H1 (cell line): Measurements from ENCODE around the gene HCK. TPM values are rescaled to one million over a fixed set of nuclear protein-coding genes. Genes with fewer than 3 reads are reported as not detected.

Source experiments
- CTCF ChIA-PET: fragments of 300-600 bp; sonication (Branson Sonifier 250); formaldehyde crosslinking; loops from one replicate; lab custom pipeline; 2021; ENCODE audit not compliant: partially characterized antibody; lab: Charles Lee
- POLR2A ChIA-PET: fragments of 300-600 bp; sonication (Branson Sonifier 250); formaldehyde crosslinking; loops from one replicate; lab custom pipeline; 2021; ENCODE audit warnings: inconsistent platforms; ENCODE audit not compliant: partially characterized antibody; lab: Charles Lee
- DNase-seq, 2 experiments: peaks; one replicate each; pipeline versions ENCODE4 v3.0.0 to v3.0.0-alpha.2; 2010 to 2022; ENCODE audit warnings: low spot score in 2 of 2, low read depth in 1 of 2, mixed read lengths in 1 of 2
- FAIRE-seq: peaks from 2 replicates; lab custom pipeline; 2011; peaks lifted over from hg19 to GRCh38; lab: Jason Lieb, UNC
- H2AFZ ChIP-seq: 2 replicates; pipeline ENCODE4 v1.8.1; 2012; ENCODE audit warnings: low read length, inconsistent platforms
- H2AK5ac ChIP-seq: 2 replicates; pipeline ENCODE4 v1.6.1; 2013; ENCODE audit warnings: low read depth, low read length
- H2BK120ac ChIP-seq: replicated peaks from 2 replicates; pipeline ENCODE3; 2013; ENCODE audit warnings: low read depth, low read length, inconsistent platforms
- H2BK12ac ChIP-seq: 2 replicates; pipeline ENCODE4 v1.6.1; 2013; ENCODE audit warnings: low read depth, low read length
- H2BK15ac ChIP-seq: 2 replicates; pipeline ENCODE4 v1.6.1; 2013; ENCODE audit warnings: low read length
- H2BK20ac ChIP-seq: 2 replicates; pipeline ENCODE4 v1.6.1; 2013; ENCODE audit warnings: low read length
- H2BK5ac ChIP-seq: 2 replicates; pipeline ENCODE4 v1.6.1; 2013; ENCODE audit warnings: low read depth, low read length
- H3K14ac ChIP-seq: 2 replicates; pipeline ENCODE4 v1.6.1; 2013; ENCODE audit warnings: inconsistent platforms; ENCODE audit not compliant: insufficient read length
- H3K18ac ChIP-seq: 2 replicates; pipeline ENCODE4 v1.6.1; 2013; ENCODE audit warnings: low read length; ENCODE audit errors: extremely low read depth
- H3K23ac ChIP-seq: 2 replicates; pipeline ENCODE4 v1.6.1; 2013; ENCODE audit warnings: inconsistent platforms; ENCODE audit not compliant: insufficient read length
- H3K23me2 ChIP-seq: 2 replicates; pipeline ENCODE4 v1.6.1; 2013; ENCODE audit warnings: low read depth, low read length
- H3K27ac ChIP-seq: 2 replicates; pipeline ENCODE4 v1.6.1; 2011; ENCODE audit warnings: low read depth, low read length, inconsistent platforms
- H3K27me3 ChIP-seq, 4 experiments: replicated peaks in 1 of 4; 1 replicate in 1 of 4; 2 replicates in 3 of 4; pipeline versions ENCODE4 v1.6.1 to v1.8.1; 2011 to 2013; ENCODE audit warnings: low read length in 3 of 4, mild to moderate bottlenecking in 3 of 4, inconsistent platforms in 2 of 4, mixed read lengths in 2 of 4, moderate library complexity in 1 of 4; ENCODE audit not compliant: control insufficient read depth in 3 of 4, insufficient read depth in 3 of 4; ENCODE audit errors: extremely low read depth in 1 of 4
- H3K36me3 ChIP-seq, 4 experiments: 2 replicates each; pipeline versions ENCODE4 v1.6.1 to v1.8.1; 2011 to 2013; ENCODE audit warnings: mild to moderate bottlenecking in 4 of 4, low read length in 3 of 4, moderate library complexity in 2 of 4, control low read depth in 1 of 4, inconsistent platforms in 1 of 4; ENCODE audit not compliant: insufficient read depth in 4 of 4, control insufficient read depth in 2 of 4
- H3K4ac ChIP-seq: replicated peaks from 2 replicates; pipeline ENCODE3; 2013; ENCODE audit warnings: low read length, low read depth, mixed read lengths, inconsistent platforms; ENCODE audit not compliant: insufficient read length
- H3K4me1 ChIP-seq, 4 experiments: replicated peaks in 1 of 4; 1 replicate in 1 of 4; 2 replicates in 3 of 4; pipeline versions ENCODE4 v1.6.1 to v1.8.1; 2011 to 2013; ENCODE audit warnings: low read length in 3 of 4, inconsistent platforms in 2 of 4, mixed read lengths in 1 of 4; ENCODE audit not compliant: insufficient read depth in 4 of 4, control insufficient read depth in 3 of 4
- H3K4me2 ChIP-seq, 2 experiments: 2 replicates each; pipeline versions ENCODE4 v1.6.1 to v1.8.1; 2011 to 2013; ENCODE audit warnings: low read depth in 2 of 2, low read length in 2 of 2, control low read depth in 1 of 2, inconsistent platforms in 1 of 2, mild to moderate bottlenecking in 1 of 2; ENCODE audit not compliant: insufficient read depth in 1 of 2
- H3K4me3 ChIP-seq, 4 experiments: fragments of 200-600, 300-600 bp in 1 of 4; sonication (generic), shearing (Covaris generic), sonication (Bioruptor Twin) in 1 of 4; 2 replicates each; pipeline versions ENCODE4 v1.5.1 to v1.8.1; 2011 to 2016; ENCODE audit warnings: low read length in 4 of 4, low read depth in 3 of 4, control low read depth in 2 of 4, inconsistent platforms in 2 of 4, mild to moderate bottlenecking in 2 of 4, mixed read lengths in 1 of 4, moderate library complexity in 1 of 4; ENCODE audit not compliant: insufficient read depth in 2 of 4; ENCODE audit errors: extremely low read depth in 1 of 4
- H3K56ac ChIP-seq: replicated peaks from 2 replicates; pipeline ENCODE3; 2013; ENCODE audit warnings: low read depth, mild to moderate bottlenecking, mixed read lengths, low read length, inconsistent platforms; ENCODE audit not compliant: insufficient read length
- H3K79me1 ChIP-seq: 2 replicates; pipeline ENCODE4 v1.6.1; 2013; ENCODE audit warnings: low read depth, low read length, control low read depth
- H3K79me2 ChIP-seq, 2 experiments: 2 replicates each; pipeline versions ENCODE4 v1.6.1 to v1.8.1; 2012 to 2013; ENCODE audit warnings: low read length in 2 of 2, mild to moderate bottlenecking in 2 of 2, inconsistent platforms in 1 of 2; ENCODE audit not compliant: insufficient read depth in 2 of 2, control insufficient read depth in 1 of 2
- H3K9ac ChIP-seq, 4 experiments: replicated peaks in 1 of 4; 1 replicate in 1 of 4; 2 replicates in 3 of 4; pipeline versions ENCODE4 v1.6.1 to v1.8.1; 2011 to 2013; ENCODE audit warnings: low read depth in 3 of 4, low read length in 3 of 4, control low read depth in 2 of 4, mild to moderate bottlenecking in 2 of 4, moderate library complexity in 2 of 4, inconsistent platforms in 1 of 4; ENCODE audit errors: extremely low read depth in 1 of 4
- H3K9me3 ChIP-seq, 2 experiments: 2 replicates each; pipeline versions ENCODE4 v1.6.1 to v1.8.1; 2012 to 2013; ENCODE audit warnings: mild to moderate bottlenecking in 2 of 2, moderate library complexity in 2 of 2, control low read depth in 1 of 2, inconsistent platforms in 1 of 2, low read depth in 1 of 2, low read length in 1 of 2, mixed read lengths in 1 of 2; ENCODE audit not compliant: insufficient read depth in 2 of 2
- H4K20me1 ChIP-seq, 2 experiments: replicated peaks in 1 of 2; 2 replicates each; pipeline versions ENCODE3 to v1.8.1; 2011 to 2013; ENCODE audit warnings: inconsistent platforms in 2 of 2, low read length in 2 of 2, mild to moderate bottlenecking in 1 of 2; ENCODE audit not compliant: insufficient read depth in 2 of 2, control insufficient read depth in 1 of 2
- H4K5ac ChIP-seq: 2 replicates; pipeline ENCODE4 v1.6.1; 2013; ENCODE audit warnings: low read length, low read depth, mixed read lengths, inconsistent platforms; ENCODE audit not compliant: insufficient read length
- H4K8ac ChIP-seq: 2 replicates; pipeline ENCODE4 v1.8.0; 2013; ENCODE audit warnings: mild to moderate bottlenecking, moderate library complexity, low read length, inconsistent platforms; ENCODE audit not compliant: insufficient read depth; ENCODE audit errors: extremely low read depth
- H4K91ac ChIP-seq: replicated peaks from 2 replicates; pipeline ENCODE3; 2013; ENCODE audit warnings: low read length, mixed read lengths, inconsistent platforms; ENCODE audit not compliant: insufficient read length
- BACH1 ChIP-seq: IDR thresholded peaks from 2 replicates; pipeline ENCODE4 v1.6.1; 2012; ENCODE audit warnings: low read length, improper control_type of control experiment
- CEBPB ChIP-seq: IDR thresholded peaks from 2 replicates; pipeline ENCODE4 v1.6.1; 2012; ENCODE audit warnings: low read depth, low read length
- CHD2 ChIP-seq: IDR thresholded peaks from 2 replicates; pipeline ENCODE4 v1.6.1; 2012; ENCODE audit warnings: low read length, improper control_type of control experiment
- CREB1 ChIP-seq: IDR thresholded peaks from 2 replicates; pipeline ENCODE4 v1.6.1; 2012; ENCODE audit warnings: inconsistent platforms
- CTBP2 ChIP-seq: IDR thresholded peaks from 2 replicates; pipeline ENCODE4 v1.7.0; 2011; ENCODE audit warnings: borderline replicate concordance, mild to moderate bottlenecking, moderate library complexity, mixed read lengths, low read length; ENCODE audit not compliant: insufficient read depth, insufficient read length
- EGR1 ChIP-seq: IDR thresholded peaks from 2 replicates; pipeline ENCODE4 v1.6.1; 2011; ENCODE audit warnings: low read depth, low read length, borderline replicate concordance
- GABPA ChIP-seq: IDR thresholded peaks from 2 replicates; pipeline ENCODE4 v1.6.1; 2011; ENCODE audit warnings: mild to moderate bottlenecking, low read length, moderate library complexity, borderline replicate concordance; ENCODE audit not compliant: insufficient read depth
- HDAC6 ChIP-seq: IDR thresholded peaks from one replicate; pipeline ENCODE4 v1.7.1; 2012; ENCODE audit warnings: low read depth, mild to moderate bottlenecking, inconsistent platforms, low read length, moderate library complexity
- JUND ChIP-seq: IDR thresholded peaks from 2 replicates; pipeline ENCODE4 v1.6.1; 2011; ENCODE audit warnings: mild to moderate bottlenecking, improper control_type of control experiment, low read length
- KDM1A ChIP-seq: fragments of 200-600, 300-600 bp; sonication (generic); IDR thresholded peaks from 2 replicates; pipeline ENCODE4 v1.7.1; 2016; ENCODE audit warnings: mild to moderate bottlenecking, low read length, borderline replicate concordance
- KDM5A ChIP-seq: fragments of 200-600 bp; IDR thresholded peaks from 2 replicates; pipeline ENCODE4 v1.7.1; 2012; ENCODE audit warnings: mild to moderate bottlenecking, low read length, inconsistent platforms, mixed read lengths
- MAFK ChIP-seq: IDR thresholded peaks from 2 replicates; pipeline ENCODE4 v1.6.1; 2012; ENCODE audit warnings: low read depth, mild to moderate bottlenecking, improper control_type of control experiment, low read length
- MAX ChIP-seq: IDR thresholded peaks from 2 replicates; pipeline ENCODE4 v1.6.1; 2012; ENCODE audit warnings: inconsistent platforms
- POLR2AphosphoS5 ChIP-seq: IDR thresholded peaks from 2 replicates; pipeline ENCODE4 v1.6.1; 2011; ENCODE audit warnings: low read depth, low read length
- SAP30 ChIP-seq: fragments of 300-600 bp; sonication (generic); IDR thresholded peaks from 2 replicates; pipeline ENCODE4 v1.7.1; 2012; ENCODE audit warnings: low read length, moderate library complexity, mild to moderate bottlenecking, inconsistent platforms; ENCODE audit not compliant: insufficient read depth, insufficient replicate concordance
- YY1 ChIP-seq: IDR thresholded peaks from 2 replicates; pipeline ENCODE4 v1.6.1; 2011; ENCODE audit warnings: low read depth, mild to moderate bottlenecking, low read length
- WGBS, 2 experiments: shearing (Covaris generic) in 1 of 2; methylation state at CpG; one replicate each; pipeline versions ENCODE4 v1.1.6 to v1.1.7; 2013 to 2015; ENCODE audit warnings: low lambda C conversion rate in 2 of 2, mixed read lengths in 2 of 2, inconsistent platforms in 1 of 2, low coverage in 1 of 2, missing lambda C conversion rate in 1 of 2; ENCODE audit not compliant: insufficient replicate concordance in 2 of 2, insufficient coverage in 1 of 2, insufficient read length in 1 of 2; ENCODE audit errors: extremely low coverage in 1 of 2, missing lambda C conversion rate in 1 of 2; 5-methylcytosine and 5-hydroxymethylcytosine counted together
- polyA plus RNA-seq, 7 experiments: library from polyadenylated mRNA; depleted of rRNA in 3 of 7; stranded (reverse) in 5 of 7; unstranded in 2 of 7; fragments of >200 nt in 5 of 7; fragments of 200-250 nt in 2 of 7; gene quantifications; 1 replicate in 5 of 7; 2 replicates in 1 of 7; 4 replicates in 1 of 7; pipeline versions ENCODE4 v1.2.1 to v1.2.3, GENCODE V29; 2011 to 2013; ENCODE audit warnings: missing spikeins in 2 of 7, mixed read lengths in 2 of 7
- total RNA-seq: library from RNA; stranded (reverse); fragmentation: NEBNext Ultra II Directional; extraction: Animal tissue kit (Norgen Biotek cat#: 25700); gene quantifications from 2 replicates; pipeline ENCODE4 v1.2.1, GENCODE V29; 2021

Gene HCK
- total and polyA plus RNA-seq, 2 of the 8 experiments (the other 6 are each of a cell fraction or from before 2014, with no cell fraction given) = 0.37 to 4.3 TPM

- Histone ChIP-seq H3K4ac (no peak overlapping the region), H3K36me3 (no peaks in the 10 kb centered on the region), H2AFZ (no peak overlapping the region), H3K4me1 (peaks cover 16 to 21% (median 19%) of the 10 kb centered on the region in 4 experiments), H3K27ac (no peak overlapping the region), H4K20me1 (no peaks in the 10 kb centered on the region), H2AK5ac (no peak overlapping the region), H3K79me2 (no peaks in the 10 kb centered on the region), H2BK20ac (no peak overlapping the region), H4K91ac (no peak overlapping the region), H3K79me1 (no peaks in the 10 kb centered on the region), H4K5ac (no peak overlapping the region), H3K14ac (no peak overlapping the region), H4K8ac (no peak overlapping the region), H3K4me3 (no peak overlapping the region), H2BK15ac (no peak overlapping the region), H3K9me3 (no peaks in the 10 kb centered on the region), H3K18ac (no peak overlapping the region), H2BK5ac (no peak overlapping the region; the same call in 1 of the 2 replicates), H3K27me3 (no peaks in the 10 kb centered on the region), H3K23me2 (peaks cover 2% of the 10 kb centered on the region; the same call in 1 of the 2 replicates), H2BK120ac (no peak overlapping the region), H3K23ac (no peak overlapping the region), H3K9ac (no peak overlapping the region), H3K56ac (no peak overlapping the region), H3K4me2 (no peak overlapping the region), H2BK12ac (no peak overlapping the region)
- 90% methylated on average over 5 of the region's 5 CpGs; no CpG with 5 or more reads in 1 of the 2 experiments for WGBS, 2 experiments
- no peak for FAIRE-seq
- no peak for DNase-seq
- ChIA-PET CTCF (interaction anchor here (1.7 to 2.7 kb wide), 3 partner anchors 11 to 153 kb away, joined by 4 to 20 read pairs (median 11); partner anchors contain the start of gene PDRG1), POLR2A (interaction anchor here (1.4 kb wide), 1 partner anchor 12 kb away, joined by 4 read pairs; no protein-coding TSS in a partner anchor)
- TF ChIP-seq MAFK = no peak
- TF ChIP-seq GABPA = no peak
- TF ChIP-seq CEBPB = no peak
- no peak for TF ChIP-seq CTBP2
- TF ChIP-seq YY1 = no peak
- TF ChIP-seq HDAC6 = no peak
- no peak for TF ChIP-seq POLR2AphosphoS5
- TF ChIP-seq BACH1 = no peak
- TF ChIP-seq KDM1A = no peak
- TF ChIP-seq CHD2 = no peak
- no peak for TF ChIP-seq CREB1
- TF ChIP-seq MAX = no peak
- TF ChIP-seq EGR1 = no peak
- no peak for TF ChIP-seq JUND
- no peak for TF ChIP-seq SAP30
- TF ChIP-seq KDM5A = no peak
Measured at GRCh38 chr20:32006053-32006452, 46.0 kb upstream of the HCK start.
